Inferior parietal cortex (tissue), 1 donor: Measurements from ENCODE around the gene USP25.

Source experiments
- DNase-seq: peaks from one replicate; pipeline ENCODE4 v3.0.0-alpha.2; 2016; ENCODE audit errors: extremely low spot score

Gene USP25

DNA sequence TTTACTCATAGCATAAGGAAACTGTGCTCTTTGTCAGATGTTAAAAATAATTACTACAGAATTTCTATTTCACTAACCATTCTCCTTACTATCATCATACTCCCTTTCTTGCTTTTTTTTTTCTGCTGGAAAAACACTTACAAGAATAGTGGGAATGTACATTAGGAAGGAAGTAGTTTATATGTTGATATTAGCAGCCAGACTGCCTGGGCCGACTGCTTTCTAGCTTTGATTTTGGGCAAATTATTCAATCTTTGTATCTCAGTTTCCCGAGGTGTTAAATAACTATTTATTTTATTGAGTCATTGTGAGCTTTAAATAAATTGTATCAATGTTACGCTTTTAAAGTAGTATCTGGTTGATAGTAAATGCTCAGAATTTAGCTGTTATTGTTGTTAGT lies 122.4 kb downstream of the USP25 start:
- no peak for DNase-seq

DNA sequence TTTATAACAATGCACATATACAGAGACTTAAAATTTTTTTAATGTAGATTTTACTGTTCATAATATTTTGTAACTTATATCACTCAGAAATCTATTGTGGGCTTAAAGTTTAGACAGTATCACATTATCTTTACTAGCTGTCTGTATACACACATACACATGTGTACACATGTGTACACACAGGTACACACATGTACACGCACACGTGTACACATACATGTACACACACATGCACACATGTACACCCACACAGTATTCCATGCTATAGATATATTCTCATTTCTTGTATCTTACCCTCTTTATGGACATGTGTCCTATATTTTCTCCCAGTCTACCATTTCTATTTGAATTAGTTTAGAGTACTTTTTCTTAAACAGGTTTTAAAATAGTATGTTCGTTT lies 123.3 kb downstream of the USP25 start:
- no peak for DNase-seq

DNA sequence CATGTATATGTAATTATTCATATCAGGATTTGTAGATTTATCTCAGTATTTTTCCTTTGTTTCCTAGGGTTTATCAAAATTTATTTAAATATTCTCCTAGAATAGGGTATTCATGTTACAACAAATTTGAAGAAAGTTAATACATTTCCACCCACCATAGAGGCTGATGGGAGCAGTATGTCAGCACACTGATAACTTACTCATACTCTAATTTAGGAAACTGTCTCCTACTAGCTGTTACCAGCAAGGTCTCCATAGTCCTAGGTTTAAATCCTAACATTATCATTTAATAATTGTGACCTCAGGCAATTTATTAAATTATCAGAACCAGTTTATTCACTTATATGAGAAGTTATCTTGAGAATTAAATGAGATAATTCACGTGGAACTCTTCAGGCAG lies 127.0 kb downstream of the USP25 start:
- no peak for DNase-seq

DNA sequence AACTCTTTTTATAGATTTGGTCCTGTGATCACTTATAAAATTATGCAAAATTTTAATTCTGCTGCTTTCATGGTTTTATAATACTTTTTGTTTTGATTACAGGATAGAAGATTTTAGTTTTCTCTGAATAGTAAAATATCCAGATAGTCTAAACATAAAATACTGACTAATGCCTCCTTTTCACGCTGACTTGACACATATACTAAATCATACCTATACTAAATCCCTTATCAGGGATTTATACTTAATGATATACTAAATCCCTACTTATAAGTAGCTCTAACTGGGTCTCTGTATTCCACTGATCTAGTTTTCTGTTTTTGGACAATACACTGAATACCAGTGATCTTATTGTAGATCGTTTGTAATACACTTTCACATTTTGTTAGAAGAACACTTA lies 128.0 kb downstream of the USP25 start:
- DNase-seq = no peak

DNA sequence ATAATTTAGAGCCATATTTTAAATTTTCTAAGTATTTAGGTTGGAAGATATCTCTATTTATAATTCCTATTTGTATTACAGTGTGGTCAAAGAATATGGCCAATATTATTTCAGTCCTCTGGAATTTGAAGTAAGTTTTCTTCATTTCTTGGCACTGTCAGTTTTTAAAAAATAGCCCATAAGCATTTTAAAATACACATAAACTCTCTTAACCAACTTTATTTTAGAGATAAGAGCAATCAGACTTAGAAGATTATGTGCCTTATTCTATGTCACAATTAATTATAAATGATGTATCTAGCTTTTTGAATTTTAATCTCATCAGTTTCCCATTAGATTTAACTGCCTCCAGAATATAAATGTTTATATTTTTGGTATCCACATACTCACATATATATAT lies 130.8 kb downstream of the USP25 start:
- no peak for DNase-seq

DNA sequence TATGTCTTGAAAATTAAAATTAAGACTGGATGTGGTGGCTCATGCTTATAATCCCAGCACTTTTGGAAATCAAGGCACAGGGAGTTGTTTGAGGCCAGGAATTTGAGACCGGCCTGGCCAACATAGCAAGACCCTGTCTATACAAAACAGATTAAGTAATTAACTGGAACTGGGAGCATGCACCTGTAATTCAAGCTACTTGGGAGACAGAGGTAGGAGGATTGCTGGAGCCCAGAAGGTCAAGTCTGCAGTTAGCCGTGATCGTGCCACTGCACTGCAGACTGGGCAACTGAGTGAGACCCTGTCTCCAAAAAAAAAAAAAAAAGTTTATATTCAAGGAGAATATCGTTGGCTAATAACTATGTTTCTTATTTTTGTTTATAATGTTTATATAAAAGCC lies 139.2 kb downstream of the USP25 start:
- no peak for DNase-seq

DNA sequence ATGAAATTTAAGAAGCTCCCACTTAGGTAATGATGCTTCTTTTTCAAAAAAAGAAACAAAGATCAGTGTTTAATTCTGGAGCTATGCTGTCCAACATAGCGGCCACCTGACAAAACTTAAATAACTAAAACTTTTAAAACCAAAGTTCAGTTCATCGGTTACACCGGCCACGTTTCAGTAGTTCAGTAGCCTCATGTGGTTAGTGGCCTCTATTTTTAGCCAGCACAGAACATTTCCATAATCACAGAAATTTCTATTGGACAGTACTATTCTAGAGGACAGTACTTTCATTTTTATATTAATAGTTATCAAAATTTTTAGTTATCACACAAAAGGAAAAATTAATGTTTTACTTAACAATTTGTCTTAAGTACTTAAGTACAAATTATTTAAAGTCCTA lies 141.0 kb downstream of the USP25 start:
- no peak for DNase-seq

DNA sequence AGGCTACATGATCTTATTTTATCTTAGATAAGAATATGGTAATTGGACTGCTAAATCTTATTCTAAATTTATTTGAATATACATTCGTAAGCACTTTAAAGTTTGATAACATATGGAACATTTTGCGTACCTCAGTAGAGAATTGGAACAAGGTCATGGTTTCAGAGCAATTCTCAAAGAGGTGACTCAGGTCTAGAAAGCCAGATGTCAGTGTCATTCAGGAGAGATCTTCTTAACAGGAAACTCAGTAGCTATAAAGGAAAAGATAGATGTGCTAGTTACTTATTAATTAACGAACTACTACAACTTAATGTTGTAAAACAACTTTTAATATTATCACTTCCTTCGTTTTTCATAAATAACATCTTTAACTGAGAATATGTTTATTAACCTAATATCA lies 142.5 kb downstream of the USP25 start:
- DNase-seq = no peak

DNA sequence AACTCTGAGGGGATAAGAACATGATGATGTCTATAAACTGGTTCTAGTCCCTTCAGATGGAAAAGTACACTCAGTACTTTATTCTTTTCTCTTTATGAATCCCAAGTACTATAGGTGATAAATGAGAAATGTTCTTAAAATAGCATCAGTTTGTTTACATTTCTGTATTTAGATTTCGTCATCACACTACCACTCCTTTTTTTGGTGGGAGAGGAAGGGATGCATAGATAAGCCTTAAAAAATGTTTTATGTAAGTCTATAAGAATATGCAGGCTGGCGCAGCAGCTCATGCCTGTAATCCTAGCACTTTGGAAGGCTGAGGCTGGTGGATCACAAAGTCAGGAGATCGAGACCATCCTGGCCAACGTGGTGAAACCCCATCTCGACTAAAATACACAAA lies 144.8 kb downstream of the USP25 start:
- no peak for DNase-seq

DNA sequence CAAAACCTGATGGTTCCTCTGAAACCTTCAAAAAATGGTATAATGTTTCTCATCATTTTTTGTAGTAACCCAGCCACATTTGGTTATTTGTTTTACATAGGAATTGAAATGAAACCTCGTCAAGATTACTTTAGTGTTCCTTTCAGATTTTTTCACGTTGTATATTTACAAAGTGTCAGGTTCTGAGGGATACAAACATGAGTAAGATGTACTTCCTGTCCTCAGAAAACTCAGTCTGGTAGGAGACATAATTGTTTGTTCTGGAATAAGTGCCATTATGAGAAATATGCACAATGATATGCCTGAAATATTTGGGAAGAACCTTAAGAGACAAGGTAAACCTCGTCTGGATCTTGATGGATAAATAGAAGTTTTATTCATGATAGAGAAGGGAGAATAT lies 145.5 kb downstream of the USP25 start:
- no peak for DNase-seq

DNA sequence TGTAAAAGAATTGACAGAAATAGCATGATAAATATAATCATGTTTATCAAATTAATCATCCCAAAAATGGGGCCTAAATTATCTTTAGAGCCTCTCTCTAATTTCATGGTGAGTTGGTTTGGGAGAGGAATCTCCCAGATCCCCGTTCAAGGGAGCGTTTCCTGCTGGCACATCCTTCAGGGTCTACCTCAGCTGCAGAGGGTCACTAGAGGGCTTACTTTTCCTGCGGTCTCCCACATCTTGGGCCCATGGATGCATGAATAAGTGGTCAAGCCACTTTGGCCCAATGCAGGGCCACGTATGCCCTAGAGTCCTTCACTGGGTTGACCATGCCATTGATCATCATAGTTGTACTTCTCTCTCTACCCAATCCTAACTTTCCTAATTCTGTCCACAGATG lies 164.1 kb downstream of the USP25 start:
- DNase-seq = no peak

DNA sequence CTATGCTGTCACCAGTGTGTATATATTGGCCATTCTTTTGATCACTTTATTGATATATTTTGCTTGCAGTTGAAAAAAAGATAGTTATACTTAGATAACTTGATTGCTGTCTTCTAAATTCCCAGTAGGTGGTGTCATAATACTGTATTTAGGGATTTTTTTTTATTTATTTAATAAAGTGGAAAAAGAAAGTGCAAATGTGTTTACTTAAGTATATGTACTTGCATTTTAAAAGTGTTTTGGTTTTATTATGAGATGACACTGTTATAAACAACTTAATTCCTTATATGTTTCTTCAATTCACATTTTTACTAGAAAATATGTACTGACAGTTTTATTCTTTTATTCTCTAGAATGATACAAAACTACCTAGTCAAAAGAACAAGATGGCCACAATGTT lies 164.8 kb downstream of the USP25 start:
- DNase-seq = peak; percentile 36

DNA sequence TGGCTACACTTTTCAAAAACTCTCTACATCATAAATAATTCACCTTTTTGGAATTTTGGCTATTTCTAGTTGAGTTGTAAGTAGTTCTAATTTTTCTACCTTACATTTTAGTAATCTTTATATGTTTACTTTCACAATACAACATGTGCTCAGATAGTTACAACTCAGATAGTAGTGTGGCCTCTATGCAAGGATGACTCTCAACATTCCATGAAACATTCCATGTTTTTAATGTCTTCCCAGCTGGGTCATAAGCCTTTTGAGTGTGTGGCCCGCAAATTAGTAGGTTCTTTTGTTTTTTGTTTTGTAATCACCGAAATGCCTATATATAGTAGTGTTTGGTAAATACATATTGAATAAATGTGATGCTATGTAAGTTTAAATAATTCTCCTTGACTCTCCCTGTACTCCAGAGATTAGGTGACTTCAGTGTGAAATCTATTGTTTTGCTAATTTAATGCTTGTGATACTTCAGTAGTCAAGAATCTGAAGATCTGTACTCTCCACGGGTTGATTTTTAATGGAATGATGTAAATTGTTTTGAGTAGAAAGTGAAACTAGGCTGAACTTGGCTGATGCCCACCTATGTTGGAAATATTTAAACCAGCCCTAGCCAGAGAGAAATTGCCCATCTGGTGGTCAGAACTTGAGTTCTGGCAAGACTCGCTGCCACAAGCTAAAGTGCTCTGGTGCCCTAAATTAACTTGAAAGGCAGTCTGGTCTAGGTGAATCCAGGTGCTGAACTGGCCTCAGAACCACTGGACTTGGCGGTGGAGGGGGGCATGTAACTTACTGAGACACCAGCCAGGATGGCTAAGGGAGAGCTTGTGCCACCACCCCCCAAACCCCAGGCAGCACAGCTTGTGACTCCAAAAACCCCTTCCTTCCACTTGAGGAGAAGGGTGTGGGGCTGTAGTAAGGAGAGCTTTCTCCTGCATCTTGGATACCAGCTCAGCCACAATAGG lies 165.6 kb downstream of the USP25 start:
- DNase-seq = no peak

DNA sequence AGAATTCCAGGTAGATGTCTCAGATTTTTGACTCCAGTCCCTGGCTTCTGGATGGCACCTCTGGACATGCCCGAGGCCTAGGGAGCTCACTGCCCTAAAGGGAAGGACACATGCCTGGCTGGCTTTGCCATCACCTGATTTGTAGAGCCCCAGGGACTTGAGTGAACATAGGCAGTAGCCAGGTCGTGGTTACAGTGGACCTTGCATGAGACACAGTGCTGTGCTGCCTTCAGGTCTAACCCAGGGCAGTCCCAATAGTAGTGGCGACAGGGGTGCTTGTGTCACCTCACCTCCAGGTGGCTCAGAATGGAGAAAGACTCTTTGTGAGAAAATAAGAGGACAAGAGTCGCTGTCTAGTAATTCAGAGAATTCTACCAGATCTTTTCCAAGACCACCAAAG lies 166.7 kb downstream of the USP25 start:
- no peak for DNase-seq

DNA sequence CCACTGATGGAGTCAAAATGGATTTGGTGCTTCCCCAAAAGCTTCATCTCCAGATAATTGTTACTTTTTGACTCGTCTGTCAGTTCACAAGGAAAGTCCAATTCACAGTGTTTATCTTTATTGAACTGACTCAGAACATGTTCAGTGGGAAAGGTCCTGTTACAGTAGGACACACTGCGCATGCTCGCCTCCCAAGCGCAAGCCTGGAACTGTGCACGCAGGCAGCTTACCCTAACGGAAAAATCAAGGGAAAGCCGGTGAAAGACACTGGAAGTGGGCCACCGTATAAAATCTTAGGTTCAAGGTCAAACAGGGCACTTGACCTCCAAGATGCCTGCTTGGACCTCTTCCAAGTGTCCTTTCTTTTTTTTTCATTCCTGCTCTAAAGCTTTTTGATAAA lies 174.6 kb downstream of the USP25 start:
- no peak for DNase-seq

DNA sequence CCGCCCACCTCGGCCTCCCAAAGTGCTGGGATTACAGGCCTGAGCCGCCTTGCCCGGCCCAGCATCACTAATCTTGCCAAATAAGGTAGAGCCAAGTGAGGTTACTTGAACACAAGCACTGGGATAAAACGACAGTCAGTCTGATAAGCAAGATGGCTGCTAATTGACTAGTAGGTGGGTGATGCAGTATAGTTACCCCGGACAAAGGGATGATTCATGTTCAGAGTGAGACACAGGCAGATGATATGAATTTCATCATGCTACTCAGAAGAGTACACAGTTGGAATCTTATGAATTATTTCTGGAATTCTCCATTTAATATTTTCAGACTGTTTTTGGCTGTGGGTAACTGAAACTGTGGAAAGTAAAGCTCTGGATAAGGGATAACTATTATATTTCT lies 178.4 kb downstream of the USP25 start:
- DNase-seq = no peak

DNA sequence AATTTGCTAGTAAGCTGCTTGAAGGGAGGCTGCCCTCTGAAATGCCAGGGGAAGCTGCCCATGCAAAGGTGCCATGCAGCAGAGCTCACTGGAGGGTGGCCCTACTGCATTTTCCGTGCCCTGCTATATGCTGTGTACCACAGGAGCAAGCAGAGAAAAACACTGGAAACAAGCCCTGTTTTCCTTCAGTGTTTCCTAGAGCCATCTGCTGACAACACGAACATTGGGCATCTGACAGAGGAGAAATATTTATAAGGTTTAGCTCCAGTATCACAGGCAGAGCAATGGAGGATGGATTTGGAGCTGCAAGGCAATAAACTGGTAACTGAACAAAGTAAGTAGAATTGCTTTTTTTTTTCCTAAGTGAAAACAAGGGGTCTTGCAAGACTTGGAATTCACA lies 198.4 kb downstream of the USP25 start:
- peak; percentile 24 for DNase-seq

DNA sequence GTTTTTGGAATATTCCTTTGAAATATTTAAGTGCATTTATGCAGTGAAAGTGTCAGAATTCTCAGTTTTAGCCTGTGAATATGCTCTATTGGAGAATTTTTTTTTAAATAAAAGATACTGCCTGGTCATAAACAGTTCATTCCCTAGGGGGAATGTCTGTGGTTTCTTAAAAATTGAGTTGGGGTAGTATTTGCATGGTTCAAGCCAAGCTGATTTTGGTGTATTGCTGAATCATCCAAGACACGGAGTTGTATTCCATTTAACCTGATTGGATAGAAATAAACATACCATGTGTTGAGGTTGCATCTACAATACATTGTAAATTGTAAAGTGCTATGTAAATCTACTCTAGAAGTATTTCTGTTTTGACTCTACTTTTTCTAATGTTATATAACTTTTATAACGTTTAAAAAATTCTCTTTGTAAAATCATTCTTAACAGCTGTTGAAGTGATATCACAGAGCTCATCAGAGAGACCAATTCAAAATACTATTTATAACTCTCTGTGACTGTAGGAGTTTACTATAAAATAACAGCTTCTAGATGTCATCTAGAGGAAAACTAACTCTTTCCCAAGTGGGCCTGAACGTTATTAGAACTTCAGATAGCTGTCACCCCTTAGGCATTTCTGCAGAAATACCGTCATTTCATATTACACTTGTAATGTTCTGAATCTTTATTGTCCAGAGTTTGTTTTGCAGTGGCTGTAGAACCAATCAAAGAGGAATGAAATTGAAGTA lies 199.1 kb downstream of the USP25 start:
- peak; percentile 20 for DNase-seq

DNA sequence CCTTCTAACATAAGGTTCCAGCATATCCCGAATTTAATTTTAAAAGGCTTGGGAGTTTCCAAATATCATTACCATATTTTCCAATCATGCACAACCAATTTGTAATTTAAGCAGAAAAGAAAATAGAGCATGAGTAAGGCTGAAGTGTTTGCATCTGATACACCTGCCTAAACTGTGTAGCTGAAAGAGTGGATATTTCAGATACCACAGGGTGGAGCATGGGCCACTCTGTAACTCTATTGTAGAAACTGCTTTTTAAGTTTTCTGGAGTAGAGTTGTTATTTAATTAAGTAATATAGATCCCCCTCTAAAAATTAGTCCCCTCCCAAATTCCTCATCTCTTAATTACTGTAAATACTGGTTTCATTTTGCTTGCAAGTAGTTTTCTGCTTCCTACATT lies 199.8 kb downstream of the USP25 start:
- no peak for DNase-seq
